ENCODE data around the gene TBC1D2.

DNA sequence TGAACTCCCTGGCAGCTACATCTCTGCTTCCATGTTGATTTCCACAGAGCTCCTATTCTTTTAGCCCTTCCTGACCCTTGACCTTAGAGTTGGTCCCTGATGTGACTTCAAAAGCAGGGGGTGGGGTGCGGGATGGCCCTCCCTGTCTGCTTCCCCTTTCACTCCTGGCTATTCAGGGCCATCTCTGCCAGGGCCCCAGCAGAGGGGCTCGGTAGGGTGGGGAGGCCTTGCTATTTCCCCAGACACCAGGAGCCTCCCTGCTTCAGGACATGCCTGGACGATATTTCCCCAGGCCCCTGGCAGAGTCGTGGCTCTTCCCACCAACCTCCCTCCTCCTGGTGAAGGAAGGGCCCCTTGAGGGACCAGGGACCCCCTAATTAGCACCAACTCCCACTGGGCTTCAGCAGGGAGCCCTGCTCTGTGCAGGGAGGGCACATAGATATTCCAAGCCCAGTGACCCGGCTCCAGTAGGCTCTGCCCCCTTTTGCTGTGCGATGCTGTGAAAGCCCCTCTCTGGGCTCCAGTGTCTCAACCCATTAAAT, 80.3 kb downstream of the TBC1D2 start:
- no peak for TF ChIP-seq POLR2A (IDR thresholded peaks at IDR 0.05; ENCODE audit: extremely low read depth, insufficient read length)
- TF ChIP-seq, protein P1, sequence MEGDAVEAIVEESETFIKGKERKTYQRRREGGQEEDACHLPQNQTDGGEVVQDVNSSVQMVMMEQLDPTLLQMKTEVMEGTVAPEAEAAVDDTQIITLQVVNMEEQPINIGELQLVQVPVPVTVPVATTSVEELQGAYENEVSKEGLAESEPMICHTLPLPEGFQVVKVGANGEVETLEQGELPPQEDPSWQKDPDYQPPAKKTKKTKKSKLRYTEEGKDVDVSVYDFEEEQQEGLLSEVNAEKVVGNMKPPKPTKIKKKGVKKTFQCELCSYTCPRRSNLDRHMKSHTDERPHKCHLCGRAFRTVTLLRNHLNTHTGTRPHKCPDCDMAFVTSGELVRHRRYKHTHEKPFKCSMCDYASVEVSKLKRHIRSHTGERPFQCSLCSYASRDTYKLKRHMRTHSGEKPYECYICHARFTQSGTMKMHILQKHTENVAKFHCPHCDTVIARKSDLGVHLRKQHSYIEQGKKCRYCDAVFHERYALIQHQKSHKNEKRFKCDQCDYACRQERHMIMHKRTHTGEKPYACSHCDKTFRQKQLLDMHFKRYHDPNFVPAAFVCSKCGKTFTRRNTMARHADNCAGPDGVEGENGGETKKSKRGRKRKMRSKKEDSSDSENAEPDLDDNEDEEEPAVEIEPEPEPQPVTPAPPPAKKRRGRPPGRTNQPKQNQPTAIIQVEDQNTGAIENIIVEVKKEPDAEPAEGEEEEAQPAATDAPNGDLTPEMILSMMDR (IDR thresholded peaks at IDR 0.05; ENCODE audit: low read depth, low read length): no peak
- TF ChIP-seq, protein P2, sequence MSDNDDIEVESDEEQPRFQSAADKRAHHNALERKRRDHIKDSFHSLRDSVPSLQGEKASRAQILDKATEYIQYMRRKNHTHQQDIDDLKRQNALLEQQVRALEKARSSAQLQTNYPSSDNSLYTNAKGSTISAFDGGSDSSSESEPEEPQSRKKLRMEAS (IDR thresholded peaks at IDR 0.05; ENCODE audit: low read depth, low read length): no peak
- TF ChIP-seq MYC (IDR thresholded peaks at IDR 0.05; ENCODE audit: low read depth, low read length): no peak

All from NB4 (cell line).